Stimulated activated naive B cell treated with anti-CD40 and anti-IgM and Interleukin-4, amounts not matched to agents 10 μg/mL and 1 μg/mL and 100 μg/mL, for 72 hours (primary cell): Measurements from ENCODE around the gene MICA.
A peak's percentile ranks its signal among the peaks of the same experiment; 100 is the strongest.

Experiments
- ATAC-seq, 2 donors: fragments of 150-1000 bp; cut with Tn5 transposase; replicated peaks; 2 replicates each; pipeline ENCODE4 v1.10.0; 2021; ENCODE audit warnings: moderate library complexity in 1 of 2
- DNase-seq: peaks from one replicate; pipeline ENCODE4 v3.0.0; 2021
- H3K27ac Mint-ChIP-seq: one replicate; pipeline ENCODE4 v1.8.0; 2022; ENCODE audit warnings: mild to moderate bottlenecking, mixed read lengths
- H3K27me3 Mint-ChIP-seq, 2 donors: one replicate each; pipeline ENCODE4 v1.8.0; 2022; ENCODE audit warnings: mixed read lengths in 2 of 2
- H3K36me3 Mint-ChIP-seq, 2 donors: one replicate each; pipeline ENCODE4 v1.8.0; 2022; ENCODE audit warnings: mixed read lengths in 2 of 2, mild to moderate bottlenecking in 1 of 2
- H3K4me1 Mint-ChIP-seq, 2 donors: one replicate each; pipeline ENCODE4 v1.8.0; 2022; ENCODE audit warnings: mixed read lengths in 2 of 2, mild to moderate bottlenecking in 1 of 2
- H3K4me3 Mint-ChIP-seq, 2 donors: one replicate each; pipeline ENCODE4 v1.8.0; 2022; ENCODE audit warnings: mild to moderate bottlenecking in 2 of 2, mixed read lengths in 2 of 2, moderate library complexity in 1 of 2
- H3K9me3 Mint-ChIP-seq, 2 donors: one replicate each; pipeline ENCODE4 v1.8.0; 2022; ENCODE audit warnings: mixed read lengths in 2 of 2, mild to moderate bottlenecking in 1 of 2

The MICA gene

GRCh38 chr6:31464252-31465184, 61.1 kb downstream of the MICA start:
- ATAC-seq: no peak
- peak overlapping the region; percentile 100 for H3K27ac Mint-ChIP-seq
- H3K9me3 Mint-ChIP-seq: no peaks in the 10 kb centered on the region
- DNase-seq: no peak
- H3K27me3 Mint-ChIP-seq: no peaks in the 10 kb centered on the region
- H3K4me1 Mint-ChIP-seq: peaks cover 34 to 69% of the 10 kb centered on the region in 2 donors
- H3K4me3 Mint-ChIP-seq: peak overlapping the region; percentile 98 to 100
- peaks cover 45 to 51% of the 10 kb centered on the region in 2 donors for H3K36me3 Mint-ChIP-seq
